Ishikawa (cell line): ENCODE data around the gene NTF3.

Source experiments
- CEBPB ChIP-seq: IDR thresholded peaks from 2 replicates; pipeline ENCODE4 v1.6.1; 2012
- CREB1 ChIP-seq: IDR thresholded peaks from 2 replicates; pipeline ENCODE4 v1.6.1; 2012; ENCODE audit warnings: low read depth
- FOXM1 ChIP-seq: IDR thresholded peaks from 2 replicates; pipeline ENCODE4 v1.6.1; 2012; ENCODE audit warnings: low read depth, borderline replicate concordance
- MAX ChIP-seq: IDR thresholded peaks from 2 replicates; pipeline ENCODE4 v1.6.1; 2012
- NFIC ChIP-seq: IDR thresholded peaks from 2 replicates; pipeline ENCODE4 v1.6.1; 2012
- YY1 ChIP-seq: IDR thresholded peaks from 2 replicates; pipeline ENCODE4 v1.6.1; 2012; ENCODE audit warnings: low read depth

DNA sequence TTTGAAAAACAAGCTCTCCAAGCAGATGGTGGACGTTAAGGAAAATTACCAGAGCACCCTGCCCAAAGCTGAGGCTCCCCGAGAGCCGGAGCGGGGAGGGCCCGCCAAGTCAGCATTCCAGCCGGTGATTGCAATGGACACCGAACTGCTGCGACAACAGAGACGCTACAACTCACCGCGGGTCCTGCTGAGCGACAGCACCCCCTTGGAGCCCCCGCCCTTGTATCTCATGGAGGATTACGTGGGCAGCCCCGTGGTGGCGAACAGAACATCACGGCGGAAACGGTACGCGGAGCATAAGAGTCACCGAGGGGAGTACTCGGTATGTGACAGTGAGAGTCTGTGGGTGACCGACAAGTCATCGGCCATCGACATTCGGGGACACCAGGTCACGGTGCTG, 62.4 kb downstream of the NTF3 start:
- TF ChIP-seq MAX (no peak), NFIC (no peak), CREB1 (no peak), YY1 (no peak), CEBPB (no peak), FOXM1 (no peak)
